NCI-H526 treated with DMSO at 0.1 percent for 48 hours (cell line): Measurements from ENCODE around the gene IPMK.

Experiments used
- DNase-seq: peaks from one replicate; lab custom pipeline; 2025; lab: John Stamatoyannopoulos, UW

Gene IPMK

GRCh38 chr10:58267713-58268453 is at the start of gene IPMK:
TSS of gene IPMK (minus strand) at chr10:58267894. CDS start at chr10:58267611, 283 bp downstream.
- DNase-seq: peak; percentile 65

GRCh38 chr10:58316874-58317273 is 49.2 kb upstream of the IPMK start:
- no peak for DNase-seq

GRCh38 chr10:58311026-58311425 is 43.3 kb upstream of the IPMK start:
- DNase-seq: no peak

GRCh38 chr10:58307676-58308075 is 40.0 kb upstream of the IPMK start:
- no peak for DNase-seq

- no peak for DNase-seq
These were observed 38.1 kb upstream of the IPMK start for GRCh38 chr10:58305821-58306220.

GRCh38 chr10:58304099-58304633 is 36.5 kb upstream of the IPMK start:
- DNase-seq: no peak

GRCh38 chr10:58302254-58302653 is 34.6 kb upstream of the IPMK start:
- no peak for DNase-seq

- DNase-seq: no peak
These were observed 33.0 kb upstream of the IPMK start for GRCh38 chr10:58300676-58301075.

GRCh38 chr10:58299580-58299979 is 31.9 kb upstream of the IPMK start:
- no peak for DNase-seq

- DNase-seq: no peak
These were observed 26.3 kb upstream of the IPMK start for GRCh38 chr10:58293989-58294388.

GRCh38 chr10:58291538-58292174 is 24.0 kb upstream of the IPMK start:
- peak; percentile 44 for DNase-seq

- DNase-seq: no peak
These were observed 14.9 kb upstream of the IPMK start for GRCh38 chr10:58282615-58283014.

GRCh38 chr10:58281092-58281752 is 13.5 kb upstream of the IPMK start:
- no peak for DNase-seq

GRCh38 chr10:58280477-58280876 is 12.8 kb upstream of the IPMK start:
- DNase-seq: no peak

- no peak for DNase-seq
These were observed 11.2 kb upstream of the IPMK start for GRCh38 chr10:58278962-58279307.

- no peak for DNase-seq
These were observed 10.7 kb upstream of the IPMK start for GRCh38 chr10:58278274-58278961.

GRCh38 chr10:58275908-58276307 is 8.2 kb upstream of the IPMK start:
- DNase-seq: no peak

GRCh38 chr10:58275261-58275660 is 7.6 kb upstream of the IPMK start:
- no peak for DNase-seq

GRCh38 chr10:58269782-58270290 is 2.1 kb upstream of the IPMK start:
- DNase-seq: no peak

GRCh38 chr10:58268946-58269781 is 1.5 kb upstream of the IPMK start, which contains the start of gene CISD1:
TSS of gene CISD1 (plus strand) at chr10:58269162. CDS start at chr10:58269274, 112 bp downstream.
- DNase-seq: peak; percentile 89

GRCh38 chr10:58268454-58268945 is 806 bp upstream of the IPMK start:
- peak; percentile 83 for DNase-seq
